ENCODE data around the gene ELMOD2. TPM values are rescaled to one million over a fixed set of nuclear protein-coding genes. Genes with fewer than 3 reads are reported as not detected.

Gene ELMOD2
- total RNA-seq, 1 experiment from 2014 or later, result 20.9 TPM

- Histone ChIP-seq H3K4me3 (ENCODE audit: low read depth in 2 of 2, low read length in 2 of 2) (no peak overlapping the region), H3K9me3 (ENCODE audit: control insufficient read depth, insufficient read depth, low read depth, low read length) (no peaks in the 10 kb centered on the region), H3K27ac (ENCODE audit: low read length) (no peak overlapping the region), H3K4me1 (ENCODE audit: control insufficient read depth, insufficient read depth, low read length) (no peaks in the 10 kb centered on the region), H3K27me3 (ENCODE audit: control insufficient read depth, insufficient read depth, low read length) (no peaks in the 10 kb centered on the region), H3K36me3 (ENCODE audit: control insufficient read depth, insufficient read depth, low read length) (no peaks in the 10 kb centered on the region; the same call in 1 of the 2 replicates)
- no peak for ATAC-seq
- intact Hi-C loops (cut with micrococcal nuclease; ENCODE audit: unreplicated experiment), result no loop called here
- POLR2A ChIA-PET, result no interaction called here
- CTCF ChIA-PET, result no interaction called here
- no peak for DNase-seq (ENCODE audit: low read depth, low spot score)
- in situ Hi-C loops (cut with HindIII; ENCODE audit: low pct_unique_long_range_greater_than_20kb, low sequenced_read_pairs), result no loop called here
- BruUV-seq (replicated peaks), result no TSS peak
- TF ChIP-seq POLR2AphosphoS5 (IDR thresholded peaks at IDR 0.05; ENCODE audit: low read depth, low read length), result no peak
- TF ChIP-seq SIN3A (IDR thresholded peaks at IDR 0.05; ENCODE audit: borderline replicate concordance, insufficient read depth, low read depth, low read length), result no peak
These were observed 10.0 kb downstream of the ELMOD2 start for GRCh38 chr4:140533951-140534480.

GRCh38 chr4:140556372-140557085, 32.6 kb downstream of the ELMOD2 start:
- DNase-seq (ENCODE audit: low read depth, low spot score) (no peak), ATAC-seq (no peak)
- Histone ChIP-seq H3K36me3 (ENCODE audit: control insufficient read depth, insufficient read depth, low read length) (no peaks in the 10 kb centered on the region), H3K27ac (ENCODE audit: low read length) (no peak overlapping the region), H3K27me3 (ENCODE audit: control insufficient read depth, insufficient read depth, low read length) (no peaks in the 10 kb centered on the region), H3K4me1 (ENCODE audit: control insufficient read depth, insufficient read depth, low read length) (no peaks in the 10 kb centered on the region), H3K9me3 (ENCODE audit: control insufficient read depth, insufficient read depth, low read depth, low read length) (no peaks in the 10 kb centered on the region), H3K4me3 (ENCODE audit: low read depth in 2 of 2, low read length in 2 of 2) (no peak overlapping the region)
- BruUV-seq (replicated peaks), result no TSS peak
- in situ Hi-C loops (cut with HindIII; ENCODE audit: low pct_unique_long_range_greater_than_20kb, low sequenced_read_pairs), result no loop called here
- intact Hi-C loops (cut with micrococcal nuclease; ENCODE audit: unreplicated experiment), result no loop called here
- CTCF ChIA-PET, result no interaction called here
- POLR2A ChIA-PET, result no interaction called here
- TF ChIP-seq CTCF (IDR thresholded peaks at IDR 0.05) (no peak), TCF7L2 (IDR thresholded peaks at IDR 0.05; ENCODE audit: low read depth, low read length) (no peak), SIN3A (IDR thresholded peaks at IDR 0.05; ENCODE audit: borderline replicate concordance, insufficient read depth, low read depth, low read length) (no peak), REST (IDR thresholded peaks at IDR 0.05; ENCODE audit: insufficient read depth in 1 of 2, low read depth in 2 of 2, low read length in 1 of 2) (no peak), POLR2AphosphoS5 (IDR thresholded peaks at IDR 0.05; ENCODE audit: low read depth, low read length) (no peak)

- Histone ChIP-seq H3K27ac (ENCODE audit: low read length) (no peak overlapping the region), H3K4me1 (ENCODE audit: control insufficient read depth, insufficient read depth, low read length) (no peaks in the 10 kb centered on the region), H3K9me3 (ENCODE audit: control insufficient read depth, insufficient read depth, low read depth, low read length) (no peaks in the 10 kb centered on the region), H3K4me3 (ENCODE audit: low read depth in 2 of 2, low read length in 2 of 2) (no peak overlapping the region), H3K27me3 (ENCODE audit: control insufficient read depth, insufficient read depth, low read length) (no peaks in the 10 kb centered on the region), H3K36me3 (ENCODE audit: control insufficient read depth, insufficient read depth, low read length) (no peaks in the 10 kb centered on the region)
- ATAC-seq (no peak), DNase-seq (ENCODE audit: low read depth, low spot score) (no peak)
- POLR2A ChIA-PET, result no interaction called here
- TF ChIP-seq CTCF (IDR thresholded peaks at IDR 0.05), result no peak
- no peak for TF ChIP-seq TCF7L2 (IDR thresholded peaks at IDR 0.05; ENCODE audit: low read depth, low read length)
- TF ChIP-seq REST (IDR thresholded peaks at IDR 0.05; ENCODE audit: insufficient read depth in 1 of 2, low read depth in 2 of 2, low read length in 1 of 2), result no peak
- TF ChIP-seq POLR2AphosphoS5 (IDR thresholded peaks at IDR 0.05; ENCODE audit: low read depth, low read length), result no peak
- TF ChIP-seq SIN3A (IDR thresholded peaks at IDR 0.05; ENCODE audit: borderline replicate concordance, insufficient read depth, low read depth, low read length), result no peak
- CTCF ChIA-PET, result no interaction called here
- BruUV-seq (replicated peaks), result no TSS peak
- in situ Hi-C loops (cut with HindIII; ENCODE audit: low pct_unique_long_range_greater_than_20kb, low sequenced_read_pairs), result no loop called here
- intact Hi-C loops (cut with micrococcal nuclease; ENCODE audit: unreplicated experiment), result no loop called here
These were observed 34.0 kb downstream of the ELMOD2 start for GRCh38 chr4:140557831-140558435.
